Measurements from ENCODE around the gene SLC29A2.

The SLC29A2 gene

GRCh38 chr11:66346476-66347424 lies 24.8 kb downstream of the SLC29A2 start:
- no peak for DNase-seq

- DNase-seq = no peak
These were observed 26.3 kb downstream of the SLC29A2 start for GRCh38 chr11:66345316-66345649.

- peak; percentile 91 for DNase-seq
These were observed 26.8 kb downstream of the SLC29A2 start, which contains the start of gene BRMS1 for GRCh38 chr11:66344550-66345315. TSS of gene BRMS1 (minus strand) at chr11:66345104. CDS start at chr11:66342234, 2,870 bp downstream.

GRCh38 chr11:66343176-66343575 lies 28.4 kb downstream of the SLC29A2 start:
- DNase-seq = no peak

GRCh38 chr11:66341502-66342126 lies 29.9 kb downstream of the SLC29A2 start:
- DNase-seq = no peak

GRCh38 chr11:66340596-66341501 lies 30.7 kb downstream of the SLC29A2 start:
- DNase-seq = no peak

GRCh38 chr11:66339686-66340483 lies 31.7 kb downstream of the SLC29A2 start:
- no peak for DNase-seq

- DNase-seq = no peak
These were observed 32.3 kb downstream of the SLC29A2 start for GRCh38 chr11:66339162-66339675.

- no peak for DNase-seq
These were observed 33.0 kb downstream of the SLC29A2 start for GRCh38 chr11:66338276-66339161.

- no peak for DNase-seq
These were observed 34.3 kb downstream of the SLC29A2 start for GRCh38 chr11:66337103-66337899.

GRCh38 chr11:66336234-66337102 lies 35.1 kb downstream of the SLC29A2 start, which contains the start of gene RIN1:
TSS of gene RIN1 (minus strand) at chr11:66336434. CDS start at chr11:66336402, 32 bp downstream.
- DNase-seq = no peak

GRCh38 chr11:66335531-66336233 lies 35.9 kb downstream of the SLC29A2 start:
- DNase-seq = no peak

GRCh38 chr11:66334605-66335442 lies 36.7 kb downstream of the SLC29A2 start:
- DNase-seq = no peak

- DNase-seq = no peak
These were observed 37.5 kb downstream of the SLC29A2 start for GRCh38 chr11:66333896-66334604.

GRCh38 chr11:66333220-66333877 lies 38.2 kb downstream of the SLC29A2 start:
- DNase-seq = no peak

Measured in DMS153 (cell line).